ENCODE results near the gene ADH4.
A peak's percentile ranks its signal among the peaks of the same experiment; 100 is the strongest.
"Not testable (repeated sequence)": the region's sequence is repeated elsewhere in the genome, so short reads cannot be mapped to it uniquely, and the experiment has no call there.

The ADH4 gene

GRCh38 chr4:99144070-99144469, at the start of gene ADH4:
Gene ADH4 (minus strand): TSS chr4:99144297. CDS start chr4:99144222, 75 bp downstream.
- no peak for DNase-seq (ENCODE audit: low read depth)

DNA sequence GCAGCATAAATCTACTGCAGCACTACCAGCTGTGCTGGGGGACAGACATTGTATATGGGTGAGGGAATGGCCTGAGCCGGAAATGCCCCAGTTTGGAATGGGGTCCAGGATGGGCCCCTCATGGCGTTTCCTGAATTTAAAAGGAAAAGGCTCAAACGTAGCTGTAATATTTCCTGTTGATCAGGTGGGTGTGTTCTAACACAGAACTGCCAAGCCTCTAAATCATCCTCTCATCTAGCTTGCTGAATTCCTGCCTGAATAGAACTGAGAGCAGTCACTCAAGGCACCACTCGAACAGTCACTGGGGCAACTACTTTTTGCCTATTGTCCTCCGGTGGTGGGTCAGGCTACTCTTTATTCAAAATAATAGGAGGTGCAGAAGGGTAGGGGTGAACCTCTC, 46.2 kb upstream of the ADH4 start:
- no peak for DNase-seq (ENCODE audit: low read depth)

GRCh38 chr4:99189900-99190299, 45.8 kb upstream of the ADH4 start:
- not testable (repeated sequence) for DNase-seq (ENCODE audit: low read depth)

DNA sequence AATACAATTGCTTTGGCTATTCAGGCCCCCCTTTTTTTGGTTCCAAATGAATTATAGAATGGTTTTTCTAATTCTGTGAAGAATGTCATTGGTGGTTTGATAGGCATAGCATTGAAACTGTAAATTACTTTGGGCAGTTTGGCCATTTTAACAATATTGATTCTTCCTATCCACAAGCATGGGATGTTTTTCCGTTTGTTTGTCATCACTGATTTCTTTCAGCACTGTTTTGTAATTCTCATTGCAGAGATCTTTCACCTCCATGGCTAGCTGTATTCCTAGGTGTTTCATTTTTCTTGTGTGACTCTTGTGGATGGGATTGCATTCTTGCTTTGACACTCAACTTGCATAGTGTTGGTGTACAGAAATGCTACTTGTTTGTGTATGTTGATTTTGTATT, 41.9 kb upstream of the ADH4 start:
- no peak for DNase-seq (ENCODE audit: low read depth)

DNA sequence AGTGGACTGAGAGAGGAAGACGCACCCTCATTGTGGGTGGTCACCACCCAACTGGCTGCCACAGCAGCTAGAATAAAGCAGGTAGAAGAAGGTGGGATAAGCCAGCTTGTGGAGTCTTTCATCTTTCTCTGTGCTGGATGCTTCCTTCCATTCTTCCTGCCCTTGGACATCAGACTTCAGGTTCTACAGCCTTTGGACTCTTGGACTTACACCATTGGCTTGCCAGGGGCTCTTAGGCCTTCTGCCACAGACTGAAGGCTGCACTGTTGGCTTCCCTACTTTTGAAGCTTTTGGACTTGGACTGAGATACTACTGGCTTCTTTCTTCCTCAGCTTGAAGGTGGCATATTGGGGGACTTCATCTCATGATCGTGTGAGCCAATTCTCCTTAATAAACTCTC, 41.5 kb upstream of the ADH4 start:
- DNase-seq (ENCODE audit: low read depth): no peak

DNA sequence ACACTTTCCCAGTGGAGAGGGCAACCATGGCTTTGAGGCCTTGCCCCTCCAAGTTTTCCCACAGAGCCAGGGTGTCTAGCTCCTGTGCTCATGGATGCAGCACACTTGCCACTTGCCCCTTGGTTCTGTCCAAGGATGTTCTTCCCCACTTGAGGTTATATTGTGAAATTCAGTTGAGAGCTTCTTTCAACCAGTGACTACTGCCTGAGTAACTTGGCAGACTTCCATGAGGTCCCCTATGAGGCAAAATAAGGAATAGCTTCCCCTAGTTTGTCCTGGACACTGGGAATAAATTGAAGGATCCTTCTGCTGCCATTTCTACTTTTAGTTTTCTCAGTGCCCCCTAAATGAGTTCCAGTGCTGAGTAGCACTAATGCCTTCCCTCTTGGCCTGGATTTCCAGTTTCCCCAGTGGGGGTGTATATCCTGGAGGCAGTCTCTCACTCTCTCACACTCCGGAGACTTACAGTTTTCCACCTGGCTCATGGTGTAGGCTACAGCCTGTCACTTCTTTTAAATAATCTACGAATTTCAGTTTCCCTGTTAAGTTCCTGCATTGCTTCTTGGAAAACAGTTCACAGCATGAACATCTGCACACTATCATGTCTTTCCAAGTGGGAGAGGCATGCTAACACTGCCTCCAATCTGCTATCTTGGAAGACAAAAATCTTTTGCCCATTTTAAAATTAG, 36.4 kb upstream of the ADH4 start:
- DNase-seq (ENCODE audit: low read depth): peak; percentile 47

GRCh38 chr4:99179626-99180025, 35.5 kb upstream of the ADH4 start:
- DNase-seq (ENCODE audit: low read depth): no peak

DNA sequence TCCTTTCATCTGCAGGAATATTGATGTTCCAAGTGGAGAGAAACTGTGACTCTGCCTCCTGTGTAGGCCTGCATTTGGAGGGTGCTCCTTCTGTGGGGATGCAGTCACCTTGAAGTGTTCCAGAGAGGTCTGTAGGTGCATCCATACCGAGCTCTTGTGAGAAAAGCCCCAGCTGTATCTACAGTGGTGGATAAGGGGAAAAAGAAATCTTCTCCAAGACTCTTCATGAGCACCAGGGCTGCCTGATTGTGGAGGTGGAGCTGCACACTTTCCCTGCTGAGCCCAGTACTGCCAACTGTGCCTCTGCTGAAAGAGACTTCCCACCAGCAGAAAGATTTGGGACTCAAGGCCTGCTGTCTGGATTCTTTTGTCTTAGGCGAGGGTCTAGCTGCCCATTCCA, 35.1 kb upstream of the ADH4 start:
- DNase-seq (ENCODE audit: low read depth): no peak

DNA sequence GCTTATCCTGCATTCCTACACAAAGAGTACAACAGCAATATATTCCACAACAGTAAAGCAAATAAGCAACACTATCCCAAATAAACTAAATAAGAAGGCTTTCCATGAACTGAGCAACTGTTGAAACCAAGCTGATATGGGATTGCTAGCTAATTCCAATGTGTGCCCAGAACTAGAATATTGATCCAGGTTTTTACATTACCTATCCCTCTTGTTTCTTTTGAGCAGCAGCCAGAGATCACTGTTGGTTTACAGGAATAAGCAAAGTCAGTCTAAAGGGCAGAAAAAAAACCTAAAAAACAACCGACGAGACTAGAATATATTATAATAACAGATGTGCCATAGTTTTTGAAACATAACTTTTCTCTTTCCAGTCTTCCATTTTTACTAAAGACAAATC, 22.4 kb upstream of the ADH4 start:
- DNase-seq (ENCODE audit: low read depth): no peak

DNA sequence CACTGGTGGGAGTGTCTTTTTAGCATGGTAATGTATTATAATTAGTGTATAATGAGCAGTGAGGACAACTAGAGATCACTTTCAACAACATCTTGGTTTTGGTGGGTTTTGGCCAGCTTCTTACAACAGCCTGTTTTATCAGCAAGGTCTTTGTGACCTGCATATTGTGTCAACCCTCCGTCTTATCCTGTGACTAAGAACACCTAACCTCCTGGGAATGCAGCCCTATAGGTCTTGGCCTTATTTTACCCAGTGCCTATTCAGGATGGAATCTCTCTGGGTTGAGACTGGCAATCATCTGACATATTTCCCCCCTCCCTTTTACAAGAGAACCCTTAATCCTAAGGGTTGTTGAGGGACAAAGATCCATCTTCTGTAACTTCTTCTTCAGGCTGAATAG, 21.9 kb upstream of the ADH4 start:
- no peak for DNase-seq (ENCODE audit: low read depth)

GRCh38 chr4:99161373-99162099, 17.4 kb upstream of the ADH4 start:
- no peak for DNase-seq (ENCODE audit: low read depth)

GRCh38 chr4:99159699-99160098, 15.6 kb upstream of the ADH4 start:
- no peak for DNase-seq (ENCODE audit: low read depth)

- DNase-seq (ENCODE audit: low read depth): no peak
These were observed 13.4 kb upstream of the ADH4 start for GRCh38 chr4:99157478-99157935.

GRCh38 chr4:99156992-99157391, 12.9 kb upstream of the ADH4 start:
- no peak for DNase-seq (ENCODE audit: low read depth)

DNA sequence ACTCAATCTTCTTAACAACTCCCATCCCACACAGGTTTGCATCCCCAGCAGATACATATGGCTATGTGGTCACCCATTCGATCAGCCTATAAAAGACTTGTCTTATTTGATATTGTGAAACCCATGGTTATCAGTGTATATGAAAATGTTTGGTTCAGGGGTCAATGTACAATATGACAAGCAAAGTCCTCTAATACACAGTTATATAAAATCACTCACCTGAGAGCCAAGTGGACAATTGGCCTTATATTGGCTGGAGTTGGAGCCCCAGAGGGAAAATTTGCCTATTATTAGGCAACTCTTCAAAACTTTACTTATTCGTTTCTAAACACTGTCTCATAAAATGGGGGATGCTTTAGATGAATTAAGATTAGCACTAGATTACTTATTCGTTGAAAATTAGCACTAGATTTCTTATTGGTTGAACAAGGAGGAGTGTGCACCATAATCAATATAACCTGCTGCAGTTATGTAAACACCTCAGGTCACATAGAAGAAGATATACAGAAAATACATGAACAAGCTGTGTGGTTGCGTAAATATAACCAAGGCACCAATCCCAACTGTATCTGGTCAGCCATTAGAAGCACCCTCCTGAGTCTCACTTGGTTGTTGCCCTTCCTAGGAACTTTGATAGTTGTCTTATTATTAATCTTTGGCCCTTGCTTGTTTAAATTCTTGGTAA, 10.7 kb upstream of the ADH4 start:
- no peak for DNase-seq (ENCODE audit: low read depth)

DNA sequence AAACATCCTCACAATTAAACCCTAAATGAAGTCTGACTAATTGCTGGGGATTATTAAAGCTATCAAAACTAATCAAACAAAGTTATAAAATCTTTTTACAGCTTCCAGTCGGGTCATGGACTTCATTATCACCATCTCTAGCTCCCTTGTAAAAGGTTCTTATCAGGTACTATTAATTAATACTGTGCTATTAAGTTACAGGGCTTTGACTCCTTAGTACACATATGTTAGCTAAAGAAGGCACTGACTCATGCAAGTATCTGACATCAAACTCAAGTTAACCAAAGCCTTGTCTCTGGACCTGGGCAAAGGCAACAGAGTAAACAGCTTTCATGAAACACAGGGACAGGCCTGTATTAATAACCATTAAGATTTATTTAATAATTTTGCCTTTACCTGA, 7.9 kb upstream of the ADH4 start:
- no peak for DNase-seq (ENCODE audit: low read depth)

DNA sequence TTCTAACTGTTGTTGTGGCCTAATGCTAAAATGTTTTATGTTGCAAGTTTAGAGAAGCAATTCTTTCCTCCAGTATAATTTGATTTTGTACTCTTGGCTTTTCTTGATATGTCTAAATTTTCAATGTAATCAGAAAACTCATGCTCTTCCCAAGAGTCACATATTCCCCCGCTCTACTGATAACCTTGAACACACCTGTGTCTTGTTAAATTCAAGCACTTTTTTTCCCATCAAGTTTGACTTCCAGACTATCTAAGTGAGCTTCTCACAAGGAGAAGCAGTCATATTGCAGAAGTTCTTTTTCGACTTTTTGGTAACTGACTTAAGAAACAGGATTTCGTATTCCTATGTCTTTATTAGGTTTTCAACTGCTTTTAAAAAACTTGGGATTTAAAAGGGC, 7.4 kb upstream of the ADH4 start:
- no peak for DNase-seq (ENCODE audit: low read depth)

GRCh38 chr4:99149426-99150019, 5.4 kb upstream of the ADH4 start:
- DNase-seq (ENCODE audit: low read depth): no peak

- no peak for DNase-seq (ENCODE audit: low read depth)
These were observed 4.5 kb upstream of the ADH4 start for GRCh38 chr4:99148550-99148949.

DNA sequence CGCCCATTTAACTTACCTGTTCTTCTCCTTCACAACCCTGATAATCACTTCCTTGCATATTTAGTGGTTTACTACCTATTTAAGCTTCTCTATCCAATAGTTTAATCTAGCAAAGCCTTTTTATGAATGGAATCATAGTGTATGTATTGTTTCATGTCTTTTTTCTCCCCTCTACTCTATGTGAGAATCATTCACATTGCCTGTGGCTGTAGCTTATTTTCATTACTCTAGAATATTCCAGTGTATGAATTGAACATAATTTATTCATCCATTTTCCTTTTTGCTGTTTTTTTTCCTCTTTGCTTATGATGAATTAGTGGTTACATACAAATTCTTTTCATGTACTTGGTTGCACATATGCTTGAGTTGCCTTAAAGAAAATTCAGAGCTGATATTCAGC, 490 bp upstream of the ADH4 start:
- no peak for DNase-seq (ENCODE audit: low read depth)

- no peak for DNase-seq (ENCODE audit: low read depth)
These were observed 7.8 kb downstream of the ADH4 start for GRCh38 chr4:99136329-99136728.

- no peak for DNase-seq (ENCODE audit: low read depth)
These were observed 8.4 kb downstream of the ADH4 start for GRCh38 chr4:99135541-99136162.

Measured in GM04504 (cell line).